Fibroblast of the aortic adventitia (primary cell): ENCODE results near the gene GAR1. TPM values are rescaled to one million over a fixed set of nuclear protein-coding genes. Genes with fewer than 3 reads are reported as not detected.
"Not testable (repeated sequence)": the region's sequence is repeated elsewhere in the genome, so short reads cannot be mapped to it uniquely, and the experiment has no call there.

Source experiments
- DNase-seq: peaks from one replicate; pipeline ENCODE4 v3.0.0-alpha.2; 2010; ENCODE audit warnings: low read depth
- H3K4me3 ChIP-seq: 2 replicates; pipeline ENCODE4 v1.5.1; 2011; ENCODE audit warnings: low read depth, mild to moderate bottlenecking, control low read depth, low read length, moderate library complexity
- total RNA-seq: library from RNA; depleted of rRNA; stranded (reverse); fragments of >200 nt; gene quantifications from 2 replicates; pipeline ENCODE4 v1.2.3, GENCODE V29; 2012; ENCODE audit warnings: low replicate concordance
- TF ChIP-seq, protein P1 (sequence below): IDR thresholded peaks from 2 replicates; pipeline ENCODE4 v1.5.1; 2011; ENCODE audit warnings: mild to moderate bottlenecking, low read length, control low read depth, inconsistent platforms; ENCODE audit not compliant: insufficient read depth

The GAR1 gene
- 6.6 and 7.4 TPM in 2 replicates for total RNA-seq

DNA sequence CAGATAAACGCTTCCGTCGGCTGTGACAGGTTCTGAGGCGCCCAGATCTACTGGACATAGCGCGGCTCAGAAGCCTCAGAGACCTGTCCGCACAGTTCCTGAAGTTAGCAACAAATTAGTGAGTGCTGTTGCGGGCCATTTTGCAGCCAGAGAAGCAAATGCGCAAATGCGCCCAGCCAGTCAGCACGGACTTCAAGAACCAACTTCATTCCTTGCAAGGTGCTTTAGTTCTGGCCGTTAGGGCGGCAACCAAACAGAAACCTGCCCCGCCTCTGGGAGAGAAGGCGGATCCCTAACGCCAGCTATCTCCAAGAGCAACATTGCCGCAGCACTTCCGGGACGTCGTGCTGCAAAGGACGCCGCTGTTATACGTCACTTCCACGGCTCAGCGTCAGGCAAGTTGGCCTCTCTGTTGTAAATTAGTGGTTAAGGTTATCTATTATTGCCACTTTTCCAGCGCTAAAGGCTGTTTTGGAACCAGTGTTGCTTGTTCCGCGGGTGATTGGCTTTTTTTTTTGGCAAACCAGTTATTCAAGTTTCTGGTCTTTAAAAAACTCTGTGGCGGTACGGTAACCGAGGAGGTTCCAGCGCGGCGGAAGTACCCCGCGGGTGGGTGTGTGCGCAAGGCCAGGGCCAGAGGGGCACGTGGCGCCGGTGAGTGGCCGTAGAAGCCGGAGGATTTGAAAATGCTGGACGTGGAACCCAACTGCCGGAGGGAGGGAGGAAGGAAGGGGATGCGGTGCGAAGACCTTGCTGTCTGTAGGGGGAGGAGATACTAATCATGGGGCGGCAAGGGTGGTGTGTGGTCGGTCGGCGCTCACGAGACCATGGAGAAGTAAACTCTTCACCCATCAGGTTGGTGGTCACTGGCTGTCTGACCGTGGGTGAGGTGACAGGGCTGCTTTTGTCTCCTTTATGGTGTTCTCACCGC lies at the start of gene GAR1:
TSS of gene GAR1 (plus strand) at position 612 of the 931 bp plus-strand sequence. CDS start 403 bp downstream, outside the sequence.
- TF ChIP-seq, protein P1, sequence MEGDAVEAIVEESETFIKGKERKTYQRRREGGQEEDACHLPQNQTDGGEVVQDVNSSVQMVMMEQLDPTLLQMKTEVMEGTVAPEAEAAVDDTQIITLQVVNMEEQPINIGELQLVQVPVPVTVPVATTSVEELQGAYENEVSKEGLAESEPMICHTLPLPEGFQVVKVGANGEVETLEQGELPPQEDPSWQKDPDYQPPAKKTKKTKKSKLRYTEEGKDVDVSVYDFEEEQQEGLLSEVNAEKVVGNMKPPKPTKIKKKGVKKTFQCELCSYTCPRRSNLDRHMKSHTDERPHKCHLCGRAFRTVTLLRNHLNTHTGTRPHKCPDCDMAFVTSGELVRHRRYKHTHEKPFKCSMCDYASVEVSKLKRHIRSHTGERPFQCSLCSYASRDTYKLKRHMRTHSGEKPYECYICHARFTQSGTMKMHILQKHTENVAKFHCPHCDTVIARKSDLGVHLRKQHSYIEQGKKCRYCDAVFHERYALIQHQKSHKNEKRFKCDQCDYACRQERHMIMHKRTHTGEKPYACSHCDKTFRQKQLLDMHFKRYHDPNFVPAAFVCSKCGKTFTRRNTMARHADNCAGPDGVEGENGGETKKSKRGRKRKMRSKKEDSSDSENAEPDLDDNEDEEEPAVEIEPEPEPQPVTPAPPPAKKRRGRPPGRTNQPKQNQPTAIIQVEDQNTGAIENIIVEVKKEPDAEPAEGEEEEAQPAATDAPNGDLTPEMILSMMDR = no peak
- peak within 1 kb of the TSS; percentile 99 for H3K4me3 ChIP-seq
- DNase-seq = peak; percentile 90

DNA sequence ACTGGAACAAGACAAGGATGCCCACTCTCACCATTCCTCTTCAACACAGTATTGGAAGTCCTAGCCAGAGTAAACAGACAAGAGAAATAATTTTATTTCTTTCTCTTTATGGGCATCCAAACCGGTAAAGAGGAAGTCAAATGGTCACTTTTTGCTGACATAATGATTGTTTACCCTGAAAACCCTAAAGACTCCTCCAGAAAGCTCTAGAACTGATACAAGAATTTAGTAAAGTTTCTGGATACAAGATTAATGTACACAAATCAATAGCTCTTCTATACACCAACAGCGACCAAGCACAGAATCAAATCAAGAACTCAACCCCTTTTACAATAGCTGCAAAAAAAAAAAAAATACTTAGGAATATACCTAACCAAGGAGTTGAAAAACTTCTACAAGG lies 33.5 kb upstream of the GAR1 start:
- H3K4me3 ChIP-seq, DNase-seq: not testable (repeated sequence)

DNA sequence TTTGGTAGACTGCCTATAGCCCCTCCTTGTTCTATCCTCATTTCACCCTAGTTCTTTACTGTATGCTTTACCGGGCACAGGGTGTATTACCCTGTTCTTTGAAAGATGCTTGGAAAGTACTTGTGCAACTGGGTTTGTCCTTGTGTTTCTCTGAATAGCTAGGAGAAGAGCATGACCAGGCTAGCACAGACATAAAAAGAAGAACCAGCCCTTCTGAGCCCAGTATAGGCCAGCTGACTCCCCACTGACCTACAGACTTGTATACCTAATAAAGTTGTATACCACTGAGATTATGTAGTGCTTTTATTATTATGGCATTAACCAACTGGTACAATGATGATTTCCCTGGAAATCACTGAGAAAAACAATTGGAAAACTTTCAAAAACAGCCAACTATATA lies 28.7 kb upstream of the GAR1 start:
- no peak for DNase-seq
- no peak overlapping the region for H3K4me3 ChIP-seq
- TF ChIP-seq, protein P1 = no peak

DNA sequence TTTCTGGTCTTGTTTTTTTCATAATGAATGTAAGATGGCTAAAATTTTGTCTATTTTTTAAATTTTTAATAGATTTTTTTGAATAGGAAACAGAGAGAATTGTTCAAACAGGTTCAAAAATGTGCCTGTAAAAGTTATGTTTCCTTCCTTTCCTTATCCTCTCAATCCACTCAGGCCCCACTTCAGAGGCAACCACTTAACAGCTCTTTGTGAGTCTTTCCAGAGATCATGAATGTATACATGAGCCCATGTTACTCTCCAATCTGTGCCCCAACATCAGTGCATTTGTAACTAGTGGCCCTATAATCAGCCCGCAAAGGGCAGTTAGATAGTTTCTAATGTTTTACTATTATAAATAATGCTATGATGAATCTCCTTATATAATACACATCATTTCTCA lies 27.8 kb upstream of the GAR1 start:
- H3K4me3 ChIP-seq = no peak overlapping the region
- TF ChIP-seq, protein P1 = no peak
- DNase-seq = no peak

DNA sequence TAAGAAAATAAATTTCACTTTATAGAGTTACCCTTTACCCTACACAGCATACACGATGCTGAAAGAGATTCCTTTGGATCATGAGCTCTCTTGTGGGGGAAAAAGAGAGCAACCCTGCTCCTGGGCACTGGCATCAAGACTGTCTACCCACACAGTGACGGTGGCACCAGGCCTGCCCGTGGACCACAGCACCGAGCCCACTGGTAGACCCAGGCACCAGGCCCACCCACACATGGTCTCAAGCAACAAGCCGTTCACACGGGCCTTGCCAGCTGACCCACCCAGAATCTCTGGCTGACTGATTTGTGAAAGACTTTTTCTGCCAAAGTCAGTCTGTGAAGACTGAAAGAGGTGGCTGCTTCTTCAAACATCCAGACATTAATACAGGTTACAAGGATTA lies 20.5 kb upstream of the GAR1 start:
- TF ChIP-seq, protein P1 = no peak
- no peak overlapping the region for H3K4me3 ChIP-seq
- DNase-seq = no peak

DNA sequence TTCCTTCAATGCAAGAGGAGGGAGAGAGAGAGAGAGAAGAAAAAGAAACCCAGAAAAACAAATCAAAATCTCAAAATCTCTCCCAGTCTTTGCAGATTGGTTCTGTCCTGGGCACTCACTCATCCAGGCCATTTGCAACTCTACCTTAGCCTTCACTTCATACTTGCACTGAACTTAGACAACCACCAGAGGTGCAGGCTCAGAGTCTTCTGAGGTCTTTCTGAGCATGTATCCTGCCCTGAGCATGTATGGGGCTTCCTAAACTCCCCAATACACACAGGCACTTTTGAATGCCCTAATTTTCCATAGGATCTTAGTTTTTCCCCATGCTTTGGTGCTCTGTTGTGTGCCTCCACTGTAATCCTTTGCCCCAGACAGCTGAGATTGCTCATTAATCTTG lies 16.7 kb upstream of the GAR1 start:
- TF ChIP-seq, protein P1 = no peak
- no peak overlapping the region for H3K4me3 ChIP-seq
- DNase-seq = no peak

DNA sequence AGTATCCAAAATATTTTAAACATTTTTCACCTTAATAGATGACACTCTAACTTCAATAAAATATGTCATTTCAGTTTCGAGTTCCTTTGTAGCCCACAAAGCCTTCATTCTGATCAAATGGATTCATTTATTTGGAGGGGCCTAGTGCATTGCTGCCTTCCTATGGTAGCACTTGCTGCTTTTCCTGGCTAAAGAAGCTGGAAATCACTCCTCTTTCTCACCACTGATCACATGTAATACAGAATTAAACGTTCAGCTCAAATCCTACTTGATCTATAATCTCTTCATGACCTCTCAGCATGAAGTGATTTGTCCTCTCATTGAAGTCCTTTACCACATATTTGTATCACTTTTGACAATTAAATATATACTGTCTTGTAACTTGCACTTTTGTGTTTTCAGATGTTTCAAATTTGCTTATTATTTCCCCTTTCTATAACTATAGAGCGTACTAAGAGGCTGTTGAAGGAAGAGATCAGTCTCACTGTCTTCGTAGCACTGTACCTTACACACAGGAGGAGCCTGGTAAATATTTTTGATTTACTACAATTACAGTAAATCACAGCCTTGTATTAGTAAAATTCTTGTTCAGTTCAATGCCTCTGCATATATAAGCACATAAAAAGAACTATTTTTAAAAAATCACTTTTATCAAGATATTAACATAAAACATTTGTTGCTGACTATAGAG lies 14.3 kb upstream of the GAR1 start:
- no peak for DNase-seq
- peak overlapping the region; percentile 20 for H3K4me3 ChIP-seq
- TF ChIP-seq, protein P1 = no peak
